GM21529 (cell line): ENCODE data around the gene OST4.

Experiments
- ATAC-seq: cut with Tn5 transposase; IDR thresholded peaks from one replicate; pipeline ENCODE4 v1.9.1; 2021; ENCODE audit not compliant: unreplicated experiment

The OST4 gene

GRCh38 chr2:27054721-27055120 lies 16.7 kb downstream of the OST4 start:
- no peak for ATAC-seq

GRCh38 chr2:27053776-27054175 lies 17.7 kb downstream of the OST4 start:
- no peak for ATAC-seq

- ATAC-seq = no peak
Measured at GRCh38 chr2:27053321-27053720, 18.1 kb downstream of the OST4 start.

GRCh38 chr2:27051902-27052645 lies 19.4 kb downstream of the OST4 start:
- ATAC-seq = no peak

GRCh38 chr2:27050996-27051901 lies 20.2 kb downstream of the OST4 start, which contains the start of gene AGBL5:
Gene AGBL5, plus strand, starts transcription at chr2:27051668. Its CDS starts 1,291 bp downstream, at chr2:27052959.
- ATAC-seq = peak; percentile 69

GRCh38 chr2:27050281-27050995 lies 21.0 kb downstream of the OST4 start:
- peak; percentile 44 for ATAC-seq

- ATAC-seq = peak; percentile 37
Measured at GRCh38 chr2:27049422-27050280, 21.8 kb downstream of the OST4 start.

- ATAC-seq = no peak
Measured at GRCh38 chr2:27042985-27043634, 28.3 kb downstream of the OST4 start.

- ATAC-seq = peak; percentile 82
Measured at GRCh38 chr2:27042159-27042661, 29.2 kb downstream of the OST4 start.

- ATAC-seq = peak; percentile 23
Measured at GRCh38 chr2:27041752-27042151, 29.7 kb downstream of the OST4 start.

GRCh38 chr2:27040282-27040681 lies 31.2 kb downstream of the OST4 start:
- no peak for ATAC-seq

- ATAC-seq = no peak
Measured at GRCh38 chr2:27039871-27040270, 31.6 kb downstream of the OST4 start.

GRCh38 chr2:27039426-27039825 lies 32.0 kb downstream of the OST4 start:
- ATAC-seq = no peak

GRCh38 chr2:27038631-27039339 lies 32.7 kb downstream of the OST4 start:
- ATAC-seq = no peak

- no peak for ATAC-seq
Measured at GRCh38 chr2:27038012-27038411, 33.4 kb downstream of the OST4 start.

- ATAC-seq = peak; percentile 3
Measured at GRCh38 chr2:27033253-27033852, 38.1 kb downstream of the OST4 start.

GRCh38 chr2:27032495-27033252 lies 38.8 kb downstream of the OST4 start, which contains the start of gene TMEM214:
Gene TMEM214, plus strand, starts transcription at chr2:27032965. Its CDS starts 51 bp downstream, at chr2:27033016.
- peak; percentile 95 for ATAC-seq

GRCh38 chr2:27029051-27029450 lies 42.4 kb downstream of the OST4 start:
- ATAC-seq = no peak
